Aorta (tissue), 5 donors: ENCODE data around the gene DLK1. TPM values are rescaled to one million over a fixed set of nuclear protein-coding genes. Genes with fewer than 3 reads are reported as not detected.

Experiments used
- ATAC-seq: fragments of 200-7000 bp; cut with Tn5 transposase; one replicate; pipeline ENCODE4 v1.9.1; 2022; ENCODE audit warnings: moderate library complexity; ENCODE audit not compliant: low FRiP score
- DNase-seq, 2 donors: peaks; one replicate each; pipeline ENCODE4 v3.0.0-alpha.2; 2020
- H3K27ac ChIP-seq, 2 donors: one replicate each; pipeline ENCODE4 v1.5.1; 2013; ENCODE audit warnings: low read length in 2 of 2, mild to moderate bottlenecking in 2 of 2, moderate library complexity in 2 of 2, control low read depth in 1 of 2, inconsistent platforms in 1 of 2, low read depth in 1 of 2
- H3K27me3 ChIP-seq, 2 donors: one replicate each; pipeline ENCODE4 v1.6.1; 2013; ENCODE audit warnings: control low read depth in 1 of 2, low read length in 1 of 2, mild to moderate bottlenecking in 1 of 2, moderate library complexity in 1 of 2; ENCODE audit not compliant: insufficient read depth in 2 of 2, control insufficient read depth in 1 of 2
- H3K36me3 ChIP-seq, 2 donors: one replicate each; pipeline ENCODE4 v1.6.1; 2013; ENCODE audit warnings: control low read depth in 1 of 2, low read length in 1 of 2, mild to moderate bottlenecking in 1 of 2; ENCODE audit not compliant: insufficient read depth in 2 of 2, control insufficient read depth in 1 of 2
- H3K4me1 ChIP-seq, 2 donors: one replicate each; pipeline ENCODE4 v1.6.1; 2013; ENCODE audit warnings: low read length in 2 of 2, control low read depth in 1 of 2, mild to moderate bottlenecking in 1 of 2, moderate library complexity in 1 of 2; ENCODE audit not compliant: insufficient read depth in 2 of 2, control insufficient read depth in 1 of 2
- H3K4me3 ChIP-seq, 2 donors: one replicate each; pipeline ENCODE4 v1.5.1; 2013; ENCODE audit warnings: low read length in 2 of 2, control low read depth in 1 of 2, mild to moderate bottlenecking in 1 of 2
- H3K9me3 ChIP-seq: one replicate; pipeline ENCODE4 v1.6.1; 2013; ENCODE audit warnings: mild to moderate bottlenecking, low read length; ENCODE audit not compliant: control insufficient read depth
- WGBS, 2 donors: extraction: QIAGEN DNeasy Blood & Tissue Kit; methylation state at CpG; one replicate each; pipeline ENCODE4 v1.1.7; 2013; 5-methylcytosine and 5-hydroxymethylcytosine counted together
- intact Hi-C, 2 donors: fragments of 100-400 bp; cut with DNase I; formaldehyde crosslinking; loops; one replicate each; pipeline versions ENCODE4 v1.14.2 to v1.15.0; 2022
- long read RNA-seq, 2 donors: library from polyadenylated mRNA; unstranded; transcript quantifications; one replicate each; pipeline ENCODE4 v2.0.0, GENCODE V29; 2020 to 2021
- polyA plus RNA-seq, 2 donors: library from polyadenylated mRNA; stranded (reverse); fragments of 200-250 nt; gene quantifications; one replicate each; pipeline ENCODE4 v1.2.3, GENCODE V29; 2013
- total RNA-seq, 2 donors: library from RNA; stranded (reverse); fragmentation: NEBNext Ultra II Directional; extraction: Animal tissue kit (Norgen Biotek cat#: 25700); gene quantifications; one replicate each; pipeline ENCODE4 v1.2.1, GENCODE V29; 2021
- donor health status: healthy with polysubstance abuse.
- donor health status: Bipolar disorder and iron deficiency.
- donor health status: DM: no; HTN: no; CAD: no.
- donor health status: DM: no; HTN: no; CAD: no.
- donor health status: DM: yes; HTN: yes; CAD: no.

Gene DLK1
- total RNA-seq: not detected
- polyA plus RNA-seq: under 1 TPM in 1 of 2 donors, not detected in 1; 0.13 TPM
- long read RNA-seq, donor 1: 0 reads
- long read RNA-seq, donor 2: 0 reads

- no peaks in the 10 kb centered on the region for H3K4me1 ChIP-seq
- ATAC-seq (no peak), DNase-seq (no peak)
- 2% methylated on average over 44 to 77 of the region's 77 CpGs for WGBS, 2 donors
- no peaks in the 10 kb centered on the region for H3K36me3 ChIP-seq
- intact Hi-C loops: no loop called here
- no peaks in the 10 kb centered on the region for H3K27me3 ChIP-seq
- H3K4me3 ChIP-seq: no peak within 1 kb of the TSS
- H3K27ac ChIP-seq: no peak within 1 kb of the TSS
- no peaks in the 10 kb centered on the region for H3K9me3 ChIP-seq
Measured at GRCh38 chr14:100726550-100727085, at the start of gene DLK1. Gene DLK1 (plus strand): TSS chr14:100726892. CDS start chr14:100727069, 177 bp downstream.

GRCh38 chr14:100677152-100677551 is 49.5 kb upstream of the DLK1 start:
- Histone ChIP-seq H3K36me3 (no peaks in the 10 kb centered on the region), H3K4me1 (no peaks in the 10 kb centered on the region), H3K27ac (no peak overlapping the region), H3K9me3 (peaks cover 1% of the 10 kb centered on the region), H3K27me3 (no peaks in the 10 kb centered on the region), H3K4me3 (no peak overlapping the region)
- DNase-seq (no peak), ATAC-seq (peak; percentile 11)
- WGBS, 2 donors: 31% methylated on average over 10 of the region's 10 CpGs
- intact Hi-C loops: no loop called here

- no peaks in the 10 kb centered on the region for H3K27me3 ChIP-seq
- H3K36me3 ChIP-seq: no peaks in the 10 kb centered on the region
- no peak overlapping the region for H3K4me3 ChIP-seq
- ATAC-seq (peak; percentile 42), DNase-seq (no peak)
- no peaks in the 10 kb centered on the region for H3K4me1 ChIP-seq
- H3K27ac ChIP-seq: no peak overlapping the region
- 65 to 68% methylated on average over 29 of the region's 29 CpGs for WGBS, 2 donors
- intact Hi-C loops: no loop called here
- H3K9me3 ChIP-seq: peaks cover 1% of the 10 kb centered on the region
Measured at GRCh38 chr14:100677554-100678468, 48.9 kb upstream of the DLK1 start.

GRCh38 chr14:100678469-100678828 is 48.2 kb upstream of the DLK1 start:
- H3K9me3 ChIP-seq: peaks cover 1% of the 10 kb centered on the region
- intact Hi-C loops: no loop called here
- no peaks in the 10 kb centered on the region for H3K36me3 ChIP-seq
- H3K4me3 ChIP-seq: no peak overlapping the region
- DNase-seq (no peak), ATAC-seq (no peak)
- H3K27me3 ChIP-seq: no peaks in the 10 kb centered on the region
- no peak overlapping the region for H3K27ac ChIP-seq
- no peaks in the 10 kb centered on the region for H3K4me1 ChIP-seq
- 76 to 82% methylated on average over 7 of the region's 7 CpGs for WGBS, 2 donors

- intact Hi-C loops: no loop called here
- 95 to 96% methylated on average over 6 of the region's 6 CpGs for WGBS, 2 donors
- H3K4me1 ChIP-seq: no peaks in the 10 kb centered on the region
Measured at GRCh38 chr14:100679153-100679552, 47.5 kb upstream of the DLK1 start.

GRCh38 chr14:100679707-100680438 is 46.8 kb upstream of the DLK1 start:
- Histone ChIP-seq H3K27me3 (no peaks in the 10 kb centered on the region), H3K4me1 (no peaks in the 10 kb centered on the region), H3K9me3 (no peaks in the 10 kb centered on the region), H3K36me3 (no peaks in the 10 kb centered on the region), H3K4me3 (no peak overlapping the region), H3K27ac (no peak overlapping the region)
- intact Hi-C loops: no loop called here
- no peak for DNase-seq
- WGBS, 2 donors: 81 to 85% methylated on average over 16 of the region's 16 CpGs
- ATAC-seq: no peak

More at GRCh38 chr14:100679153-100679552, 47.5 kb upstream of the DLK1 start:
- Histone ChIP-seq H3K27ac (no peak overlapping the region), H3K9me3 (no peaks in the 10 kb centered on the region), H3K36me3 (no peaks in the 10 kb centered on the region), H3K4me3 (no peak overlapping the region), H3K27me3 (no peaks in the 10 kb centered on the region)
- ATAC-seq (no peak), DNase-seq (no peak)

GRCh38 chr14:100680439-100681051 is 46.1 kb upstream of the DLK1 start:
- WGBS, 2 donors: 78 to 79% methylated on average over 23 of the region's 23 CpGs

GRCh38 chr14:100681111-100681510 is 45.6 kb upstream of the DLK1 start:
- intact Hi-C loops: no loop called here
- WGBS, 2 donors: 86 to 89% methylated on average over 13 of the region's 13 CpGs
- H3K9me3 ChIP-seq: no peaks in the 10 kb centered on the region
- no peak overlapping the region for H3K4me3 ChIP-seq
- H3K4me1 ChIP-seq: no peaks in the 10 kb centered on the region
- H3K36me3 ChIP-seq: no peaks in the 10 kb centered on the region
- no peak overlapping the region for H3K27ac ChIP-seq
- no peaks in the 10 kb centered on the region for H3K27me3 ChIP-seq
- ATAC-seq: no peak
- no peak for DNase-seq

More at GRCh38 chr14:100680439-100681051, 46.1 kb upstream of the DLK1 start:
- H3K4me1 ChIP-seq: no peaks in the 10 kb centered on the region
- no peak for DNase-seq
- ATAC-seq: no peak
- H3K27ac ChIP-seq: no peak overlapping the region
- H3K4me3 ChIP-seq: no peak overlapping the region
- intact Hi-C loops: no loop called here
- no peaks in the 10 kb centered on the region for H3K27me3 ChIP-seq
- H3K9me3 ChIP-seq: no peaks in the 10 kb centered on the region
- no peaks in the 10 kb centered on the region for H3K36me3 ChIP-seq
